T-helper 22 cell (primary cell): Measurements from ENCODE around the gene STAT5B.

ENCODE experiments used
- DNase-seq: peaks from one replicate; pipeline ENCODE4 v3.0.0-alpha.2; 2020; ENCODE audit warnings: low read depth

STAT5B gene

GRCh38 chr17:42179911-42180410 is 96.2 kb downstream of the STAT5B start:
- DNase-seq, result no peak

- no peak for DNase-seq
These were observed 96.9 kb downstream of the STAT5B start for GRCh38 chr17:42179335-42179734.

- no peak for DNase-seq
These were observed 97.4 kb downstream of the STAT5B start for GRCh38 chr17:42178817-42179216.

GRCh38 chr17:42177684-42178083 is 98.5 kb downstream of the STAT5B start:
- no peak for DNase-seq

GRCh38 chr17:42174126-42174783 is 101.9 kb downstream of the STAT5B start:
- no peak for DNase-seq

- DNase-seq, result no peak
These were observed 104.4 kb downstream of the STAT5B start for GRCh38 chr17:42171831-42172230.

- no peak for DNase-seq
These were observed 106.8 kb downstream of the STAT5B start for GRCh38 chr17:42169351-42169750.

- no peak for DNase-seq
These were observed 108.4 kb downstream of the STAT5B start for GRCh38 chr17:42167807-42168206.

GRCh38 chr17:42166196-42166763 is 109.9 kb downstream of the STAT5B start:
- no peak for DNase-seq

GRCh38 chr17:42165751-42166150 is 110.4 kb downstream of the STAT5B start:
- no peak for DNase-seq

GRCh38 chr17:42163696-42164407 is 112.3 kb downstream of the STAT5B start:
- no peak for DNase-seq

GRCh38 chr17:42163113-42163512 is 113.1 kb downstream of the STAT5B start:
- no peak for DNase-seq

GRCh38 chr17:42160531-42160910 is 115.7 kb downstream of the STAT5B start:
- DNase-seq, result no peak

GRCh38 chr17:42159796-42160530 is 116.2 kb downstream of the STAT5B start:
- DNase-seq, result no peak

GRCh38 chr17:42155614-42156045 is 120.6 kb downstream of the STAT5B start:
- DNase-seq, result no peak

GRCh38 chr17:42153919-42154742 is 122.1 kb downstream of the STAT5B start:
- DNase-seq, result no peak
